GM20431 (cell line): ENCODE data around the gene PHKB.
"Not testable (repeated sequence)": the region's sequence is repeated elsewhere in the genome, so short reads cannot be mapped to it uniquely, and the experiment has no call there.

Experiments
- in situ Hi-C: fragments of 300-500 bp; cut with MseI, MboI; formaldehyde crosslinking; loops from one replicate; pipeline ENCODE4 v1.15.0; 2020; ENCODE audit warnings: low sequenced_read_pairs; ENCODE audit not compliant: unreplicated experiment

The PHKB gene

GRCh38 chr16:47554587-47554986, 93.5 kb downstream of the PHKB start:
- in situ Hi-C loops = not testable (repeated sequence)

GRCh38 chr16:47561286-47561685, 100.2 kb downstream of the PHKB start:
- in situ Hi-C loops = no loop called here

GRCh38 chr16:47562366-47562765, 101.2 kb downstream of the PHKB start:
- in situ Hi-C loops = no loop called here

- in situ Hi-C loops = no loop called here
These were observed 104.3 kb downstream of the PHKB start for GRCh38 chr16:47565454-47565853.

GRCh38 chr16:47567321-47567720, 106.2 kb downstream of the PHKB start:
- in situ Hi-C loops = no loop called here

- in situ Hi-C loops = no loop called here
These were observed 107.2 kb downstream of the PHKB start for GRCh38 chr16:47568351-47568750.

GRCh38 chr16:47571049-47571448, 109.9 kb downstream of the PHKB start:
- in situ Hi-C loops = no loop called here

- in situ Hi-C loops = no loop called here
These were observed 110.6 kb downstream of the PHKB start for GRCh38 chr16:47571711-47572110.

GRCh38 chr16:47574091-47575054, 113.2 kb downstream of the PHKB start:
- in situ Hi-C loops = no loop called here

GRCh38 chr16:47577029-47577428, 115.9 kb downstream of the PHKB start:
- in situ Hi-C loops = no loop called here

- in situ Hi-C loops = no loop called here
These were observed 116.9 kb downstream of the PHKB start for GRCh38 chr16:47578033-47578432.

- in situ Hi-C loops = no loop called here
These were observed 117.4 kb downstream of the PHKB start for GRCh38 chr16:47578573-47578972.

GRCh38 chr16:47581114-47581513, 120.0 kb downstream of the PHKB start:
- in situ Hi-C loops = no loop called here

GRCh38 chr16:47584464-47585225, 123.5 kb downstream of the PHKB start:
- in situ Hi-C loops = no loop called here

- in situ Hi-C loops = no loop called here
These were observed 125.0 kb downstream of the PHKB start for GRCh38 chr16:47586121-47586520.

- in situ Hi-C loops = no loop called here
These were observed 129.3 kb downstream of the PHKB start for GRCh38 chr16:47590472-47590871.

- in situ Hi-C loops = no loop called here
These were observed 131.1 kb downstream of the PHKB start for GRCh38 chr16:47592232-47592631.

GRCh38 chr16:47599512-47599911, 138.4 kb downstream of the PHKB start:
- in situ Hi-C loops = no loop called here

- in situ Hi-C loops = no loop called here
These were observed 139.2 kb downstream of the PHKB start for GRCh38 chr16:47600376-47600775.

- in situ Hi-C loops = no loop called here
These were observed 143.2 kb downstream of the PHKB start for GRCh38 chr16:47604306-47604705.

GRCh38 chr16:47611042-47611441, 149.9 kb downstream of the PHKB start:
- in situ Hi-C loops = no loop called here
